Fibroblast of villous mesenchyme (primary cell): ENCODE data around the gene HEYL. TPM values are rescaled to one million over a fixed set of nuclear protein-coding genes. Genes with fewer than 3 reads are reported as not detected.
A peak's percentile ranks its signal among the peaks of the same experiment; 100 is the strongest.

Source experiments
- DNase-seq: peaks from one replicate; pipeline ENCODE4 v3.0.0-alpha.2; 2010; ENCODE audit warnings: low read depth
- H3K4me3 ChIP-seq: 2 replicates; pipeline ENCODE4 v1.5.1; 2011; ENCODE audit warnings: low read depth, mild to moderate bottlenecking, low read length
- total RNA-seq: library from RNA; depleted of rRNA; stranded (reverse); fragments of >200 nt; gene quantifications from 2 replicates; pipeline ENCODE4 v1.2.3, GENCODE V29; 2012
- TF ChIP-seq, protein P1 (sequence below): IDR thresholded peaks from 2 replicates; pipeline ENCODE4 v1.5.1; 2012; ENCODE audit warnings: low read depth, mild to moderate bottlenecking, low read length; ENCODE audit not compliant: insufficient read depth

HEYL gene
- total RNA-seq, 1 donor = under 0.01 TPM

GRCh38 chr1:39653546-39654031 is 14.1 kb upstream of the HEYL start:
- TF ChIP-seq, protein P1, sequence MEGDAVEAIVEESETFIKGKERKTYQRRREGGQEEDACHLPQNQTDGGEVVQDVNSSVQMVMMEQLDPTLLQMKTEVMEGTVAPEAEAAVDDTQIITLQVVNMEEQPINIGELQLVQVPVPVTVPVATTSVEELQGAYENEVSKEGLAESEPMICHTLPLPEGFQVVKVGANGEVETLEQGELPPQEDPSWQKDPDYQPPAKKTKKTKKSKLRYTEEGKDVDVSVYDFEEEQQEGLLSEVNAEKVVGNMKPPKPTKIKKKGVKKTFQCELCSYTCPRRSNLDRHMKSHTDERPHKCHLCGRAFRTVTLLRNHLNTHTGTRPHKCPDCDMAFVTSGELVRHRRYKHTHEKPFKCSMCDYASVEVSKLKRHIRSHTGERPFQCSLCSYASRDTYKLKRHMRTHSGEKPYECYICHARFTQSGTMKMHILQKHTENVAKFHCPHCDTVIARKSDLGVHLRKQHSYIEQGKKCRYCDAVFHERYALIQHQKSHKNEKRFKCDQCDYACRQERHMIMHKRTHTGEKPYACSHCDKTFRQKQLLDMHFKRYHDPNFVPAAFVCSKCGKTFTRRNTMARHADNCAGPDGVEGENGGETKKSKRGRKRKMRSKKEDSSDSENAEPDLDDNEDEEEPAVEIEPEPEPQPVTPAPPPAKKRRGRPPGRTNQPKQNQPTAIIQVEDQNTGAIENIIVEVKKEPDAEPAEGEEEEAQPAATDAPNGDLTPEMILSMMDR = peak; percentile 91
- H3K4me3 ChIP-seq = no peak overlapping the region
- peak; percentile 85 for DNase-seq

DNA sequence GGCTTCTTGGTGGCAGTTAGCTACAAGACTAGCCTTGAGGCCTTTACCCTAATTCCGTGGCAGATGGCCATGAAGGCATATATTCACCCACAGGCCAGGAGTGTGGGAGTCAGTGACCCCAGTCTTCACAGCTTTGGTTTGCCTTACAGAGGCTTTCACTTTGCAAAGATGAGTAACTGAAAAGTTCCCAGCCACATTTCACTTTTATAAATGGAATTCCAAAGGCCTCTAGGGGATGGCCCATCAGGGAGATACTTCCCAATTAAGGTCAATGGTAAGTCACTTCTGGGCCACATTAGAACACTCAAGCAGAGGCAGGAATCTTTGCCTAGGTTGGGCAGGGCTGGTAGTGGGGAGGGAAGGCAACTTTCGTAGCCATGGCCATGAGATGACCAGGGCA is 13.1 kb upstream of the HEYL start:
- TF ChIP-seq, protein P1 = no peak
- H3K4me3 ChIP-seq = no peak overlapping the region
- no peak for DNase-seq

- TF ChIP-seq, protein P1 = no peak
- no peak overlapping the region for H3K4me3 ChIP-seq
- DNase-seq = no peak
Measured at GRCh38 chr1:39652105-39652504, 12.7 kb upstream of the HEYL start.

DNA sequence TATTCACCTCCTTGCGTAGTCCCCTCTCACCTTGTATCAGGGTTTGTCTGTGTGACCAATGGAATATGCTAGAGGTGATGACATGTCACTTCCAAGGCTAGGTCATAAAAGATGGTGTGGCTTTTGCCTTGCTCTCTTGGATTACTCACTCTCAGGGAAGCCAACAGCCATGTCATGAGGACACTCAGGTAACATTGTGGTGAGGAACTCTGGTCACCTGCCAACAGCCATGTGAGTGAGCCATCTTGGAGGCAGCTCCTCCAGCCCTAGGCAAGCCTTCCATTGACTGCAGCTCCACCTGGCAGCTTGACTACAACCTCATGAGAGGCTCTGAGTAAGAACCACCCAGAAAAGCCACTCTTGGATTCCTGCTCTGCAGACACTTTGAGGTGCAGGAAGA is 11.0 kb upstream of the HEYL start:
- no peak overlapping the region for H3K4me3 ChIP-seq
- TF ChIP-seq, protein P1 = no peak
- DNase-seq = no peak

- no peak overlapping the region for H3K4me3 ChIP-seq
- TF ChIP-seq, protein P1 = no peak
- no peak for DNase-seq
Measured at GRCh38 chr1:39649636-39650185, 10.3 kb upstream of the HEYL start.

- TF ChIP-seq, protein P1 = no peak
- DNase-seq = peak; percentile 47
- no peak overlapping the region for H3K4me3 ChIP-seq
Measured at GRCh38 chr1:39648496-39648895, 9.1 kb upstream of the HEYL start.

DNA sequence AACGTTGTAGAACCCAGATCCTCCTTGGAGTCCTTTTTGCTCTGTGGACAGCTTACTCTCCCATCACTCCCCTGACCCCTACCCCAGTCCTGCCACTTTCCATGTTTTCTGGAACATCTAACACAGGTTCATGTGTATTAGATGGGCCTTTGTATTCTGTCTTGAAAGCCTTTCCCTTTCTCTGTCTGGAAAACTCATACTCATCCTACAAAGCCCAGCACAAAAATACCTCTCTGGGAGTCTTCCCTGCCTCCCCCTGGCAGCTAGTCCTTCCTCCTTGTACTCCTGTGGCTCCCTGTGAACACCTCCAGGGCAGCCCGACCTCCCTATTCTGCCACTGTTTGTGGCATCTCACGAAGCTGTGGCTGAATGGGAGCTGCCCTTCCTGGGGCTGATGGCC is 7.8 kb upstream of the HEYL start:
- TF ChIP-seq, protein P1 = no peak
- no peak for DNase-seq
- H3K4me3 ChIP-seq = no peak overlapping the region
